Astrocyte of the spinal cord (primary cell): ENCODE results near the gene NMNAT3.

Experiments
- DNase-seq: peaks from one replicate; pipeline ENCODE4 v3.0.0; 2011; ENCODE audit warnings: low read depth, low spot score
- H3K4me3 ChIP-seq: 2 replicates; pipeline ENCODE4 v1.5.1; 2011; ENCODE audit warnings: low read depth, mild to moderate bottlenecking, low read length, moderate library complexity
- CTCF ChIP-seq: IDR thresholded peaks from 2 replicates; pipeline ENCODE4 v1.5.1; 2012; ENCODE audit warnings: low read depth, mild to moderate bottlenecking, low read length, inconsistent platforms
- in situ Hi-C: cut with HindIII; loops from 2 replicates; pipeline ENCODE4 v1.10.0; 2017; ENCODE audit warnings: low sequenced_read_pairs

Gene NMNAT3

GRCh38 chr3:139548801-139549200 lies 129.0 kb downstream of the NMNAT3 start:
- no peak for DNase-seq
- in situ Hi-C loops: no loop called here
- no peak for TF ChIP-seq CTCF
- no peak overlapping the region for H3K4me3 ChIP-seq

- TF ChIP-seq CTCF: no peak
- no peak for DNase-seq
- no peak overlapping the region for H3K4me3 ChIP-seq
- in situ Hi-C loops: no loop called here
Observed at GRCh38 chr3:139547666-139548065, 130.1 kb downstream of the NMNAT3 start.

- in situ Hi-C loops: no loop called here
- no peak overlapping the region for H3K4me3 ChIP-seq
- no peak for DNase-seq
- TF ChIP-seq CTCF: no peak
Observed at GRCh38 chr3:139546772-139547171, 131.0 kb downstream of the NMNAT3 start.

GRCh38 chr3:139541532-139542288 lies 136.1 kb downstream of the NMNAT3 start:
- H3K4me3 ChIP-seq: no peak overlapping the region
- no peak for DNase-seq
- peak; percentile 19 for TF ChIP-seq CTCF
- in situ Hi-C loops: no loop called here

- DNase-seq: no peak
- in situ Hi-C loops: no loop called here
- no peak for TF ChIP-seq CTCF
- H3K4me3 ChIP-seq: peak overlapping the region; percentile 61
Observed at GRCh38 chr3:139540651-139541531, 136.9 kb downstream of the NMNAT3 start.

GRCh38 chr3:139538733-139539132 lies 139.0 kb downstream of the NMNAT3 start:
- peak overlapping the region; percentile 61 for H3K4me3 ChIP-seq
- in situ Hi-C loops: no loop called here
- DNase-seq: peak; percentile 78
- TF ChIP-seq CTCF: no peak
